GM19351 (cell line): ENCODE measurements around the gene DSCAM.

ENCODE experiments used
- ATAC-seq: cut with Tn5 transposase; IDR thresholded peaks from one replicate; pipeline ENCODE4 v1.9.1; 2021; ENCODE audit warnings: mild to moderate bottlenecking, moderate library complexity; ENCODE audit not compliant: unreplicated experiment

DSCAM gene

DNA sequence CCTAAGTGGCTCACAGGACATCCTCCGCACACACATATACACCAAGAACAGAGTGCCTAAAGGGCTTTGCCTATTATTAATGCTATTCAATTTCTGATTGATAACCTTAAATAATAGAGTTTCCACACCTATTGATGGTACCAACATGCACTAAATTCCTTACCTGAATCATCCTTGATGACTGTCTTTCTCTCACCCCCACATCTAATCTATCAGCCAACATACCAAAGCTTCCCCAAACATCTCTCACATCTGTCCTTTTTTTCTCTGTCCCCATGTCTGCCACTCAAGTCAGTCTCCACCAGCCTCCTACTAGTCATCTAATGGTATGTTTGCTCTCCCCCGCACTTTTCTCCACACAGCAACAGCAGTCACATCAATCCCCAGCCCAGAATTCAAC is 174.4 kb downstream of the DSCAM start:
- no peak for ATAC-seq

DNA sequence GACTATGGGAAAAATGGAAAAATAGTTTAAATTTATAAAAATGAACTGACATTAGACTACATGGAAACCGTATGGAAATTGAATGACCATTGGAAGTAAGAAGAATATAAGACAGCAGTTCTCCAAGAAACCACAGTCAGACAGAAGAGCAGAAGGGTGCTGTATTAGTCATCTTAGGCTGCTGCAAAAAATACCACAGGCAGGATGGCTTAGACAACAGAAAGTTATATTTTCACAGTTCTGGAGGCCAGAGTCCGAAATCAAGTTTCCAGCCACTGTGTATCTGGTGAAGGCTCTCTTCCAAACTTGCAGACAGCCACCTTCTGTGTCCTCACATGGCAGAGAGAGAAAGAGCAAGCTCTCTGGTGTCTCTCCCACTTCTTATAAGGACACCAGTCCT is 175.2 kb downstream of the DSCAM start:
- no peak for ATAC-seq

DNA sequence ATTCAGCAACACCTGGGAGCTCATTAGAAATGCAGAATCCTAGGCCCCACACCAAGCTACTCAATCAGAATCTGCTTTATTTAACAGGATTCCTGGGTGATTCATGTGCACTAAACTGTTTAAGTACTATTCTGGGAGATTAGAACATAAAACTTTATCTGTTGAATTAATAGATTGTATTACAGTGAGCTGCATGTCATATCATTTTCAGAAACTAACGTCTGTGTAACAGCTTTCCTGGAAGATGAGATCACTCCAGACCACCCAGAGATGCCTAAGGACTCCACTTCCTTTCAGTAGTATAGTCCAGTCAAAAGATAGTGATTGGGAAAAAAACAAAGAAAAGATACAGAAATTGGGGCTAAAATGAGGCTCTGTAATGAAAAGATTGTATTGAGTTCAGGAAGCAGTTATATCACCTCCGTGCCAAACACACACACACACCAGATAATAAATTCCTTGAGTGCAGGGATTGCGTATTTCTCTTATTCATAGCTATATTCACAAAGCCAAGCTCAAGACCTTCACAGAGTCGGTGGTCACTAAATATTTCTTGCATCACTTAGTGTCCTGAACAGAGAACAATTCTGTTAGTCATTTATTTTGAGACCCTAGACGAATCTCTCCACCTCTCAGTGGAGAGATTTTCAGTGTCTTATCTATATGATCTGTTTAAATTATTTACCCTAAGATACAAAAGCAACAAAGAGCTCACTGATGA is 178.2 kb downstream of the DSCAM start:
- ATAC-seq = no peak

DNA sequence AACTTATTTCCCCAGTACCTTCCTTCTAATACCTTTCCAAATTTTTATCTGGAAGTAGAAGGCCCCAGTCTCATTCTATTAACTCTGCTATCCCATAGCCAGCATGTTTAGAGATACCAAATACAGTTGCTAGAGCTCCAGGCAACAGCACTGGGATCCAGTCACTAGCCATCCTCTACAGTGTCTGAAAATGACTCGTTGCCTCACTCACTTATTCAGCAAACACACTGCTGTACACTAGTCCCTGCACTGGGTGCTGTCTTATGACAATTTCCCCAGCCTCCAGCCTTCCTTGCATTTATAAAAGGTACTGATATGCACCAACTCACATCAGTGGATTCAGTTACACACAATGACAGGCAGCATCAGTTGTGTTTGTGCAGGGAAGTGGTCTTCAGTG is 179.0 kb downstream of the DSCAM start:
- ATAC-seq = no peak

DNA sequence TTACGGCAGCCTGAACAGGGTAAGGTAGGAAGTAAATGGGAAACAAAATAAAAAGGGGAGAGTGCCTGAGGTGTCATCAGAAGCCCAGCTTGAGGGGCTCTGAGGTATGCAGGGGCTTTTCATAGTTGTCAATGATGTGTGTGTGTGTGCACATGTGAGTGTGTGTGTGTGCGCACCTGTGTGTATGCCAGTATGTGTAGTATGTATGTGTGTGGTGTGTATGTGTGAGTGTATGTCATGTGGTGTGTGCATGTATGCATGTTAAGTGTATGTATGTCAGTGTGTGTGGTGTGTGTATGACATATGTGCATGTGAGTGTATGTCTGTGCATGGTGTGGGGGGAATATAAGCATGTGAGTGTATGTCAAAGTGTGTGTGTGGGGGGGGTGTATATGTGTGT is 184.1 kb downstream of the DSCAM start:
- ATAC-seq = no peak

DNA sequence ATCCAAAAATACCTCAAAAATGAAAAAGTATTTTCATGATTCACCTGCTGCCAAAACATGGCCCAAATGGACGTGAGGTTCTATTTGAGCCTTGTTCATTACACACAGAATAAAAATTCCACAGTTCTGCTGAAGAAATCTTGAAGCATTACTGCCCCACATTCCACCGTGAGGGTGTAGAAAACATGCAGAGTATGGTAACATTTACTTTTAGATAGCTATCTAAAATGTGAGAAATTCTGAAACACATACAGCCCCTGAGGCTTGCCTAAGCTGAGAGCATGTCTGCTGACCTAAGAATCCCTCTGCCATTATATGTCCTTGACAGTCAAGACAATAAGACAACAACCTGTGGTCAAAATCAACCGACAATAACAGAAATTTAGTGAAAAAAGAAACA is 186.5 kb downstream of the DSCAM start:
- no peak for ATAC-seq

DNA sequence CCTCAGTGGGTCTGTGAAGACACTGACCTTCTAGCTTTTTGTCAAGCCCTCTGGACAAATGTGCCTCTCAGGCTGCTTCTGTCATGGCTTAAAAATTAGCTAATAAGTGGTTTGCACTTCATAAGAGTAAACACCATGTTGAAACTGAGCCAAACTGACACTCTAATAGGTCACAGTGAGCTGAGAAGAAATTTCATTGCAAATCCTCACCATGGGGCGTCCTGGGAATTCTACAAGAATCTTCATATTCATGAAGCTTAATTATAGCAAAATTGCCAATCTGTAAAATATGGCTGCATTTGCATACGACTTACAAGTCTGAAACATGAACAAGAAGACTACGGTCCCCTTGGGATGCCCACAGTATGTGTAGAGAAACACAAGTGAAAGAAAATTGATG is 188.6 kb downstream of the DSCAM start:
- no peak for ATAC-seq

DNA sequence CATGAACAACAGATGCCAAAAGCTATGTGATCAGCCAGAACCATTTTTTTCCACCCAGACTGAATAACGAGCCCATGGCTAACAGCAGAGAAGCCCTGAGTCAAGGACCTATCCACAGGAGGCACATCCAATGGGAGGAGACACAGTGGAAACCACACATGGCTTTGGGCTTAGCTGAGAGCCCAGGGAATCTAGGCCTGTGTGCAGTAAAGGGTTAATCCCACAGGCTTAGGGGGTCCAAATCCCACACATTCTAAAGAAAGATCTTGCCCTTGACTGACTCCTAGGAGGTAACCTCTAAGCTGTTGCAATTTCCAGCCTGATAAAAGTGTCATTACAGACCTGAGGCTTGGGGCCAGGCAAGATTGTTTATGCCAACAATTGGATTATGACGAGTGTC is 194.5 kb downstream of the DSCAM start:
- ATAC-seq = no peak

DNA sequence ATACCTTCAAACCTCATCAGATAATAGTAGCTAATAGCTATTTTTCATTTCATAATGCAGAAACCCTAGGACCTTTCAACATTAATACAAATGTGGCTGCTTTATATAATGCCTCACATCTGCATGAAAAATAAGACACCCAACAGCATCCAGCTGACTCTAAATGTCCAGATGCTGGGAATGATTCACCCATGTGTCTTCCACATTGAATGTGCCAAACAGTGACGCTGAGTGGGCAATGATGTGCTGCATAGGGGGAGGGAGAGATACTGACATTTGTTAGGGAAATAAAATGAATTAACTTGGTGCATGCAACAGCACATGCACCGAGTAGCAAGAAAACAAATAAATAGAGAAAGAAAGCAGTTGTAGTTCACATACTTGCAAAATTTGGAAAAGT is 199.3 kb downstream of the DSCAM start:
- ATAC-seq = no peak

DNA sequence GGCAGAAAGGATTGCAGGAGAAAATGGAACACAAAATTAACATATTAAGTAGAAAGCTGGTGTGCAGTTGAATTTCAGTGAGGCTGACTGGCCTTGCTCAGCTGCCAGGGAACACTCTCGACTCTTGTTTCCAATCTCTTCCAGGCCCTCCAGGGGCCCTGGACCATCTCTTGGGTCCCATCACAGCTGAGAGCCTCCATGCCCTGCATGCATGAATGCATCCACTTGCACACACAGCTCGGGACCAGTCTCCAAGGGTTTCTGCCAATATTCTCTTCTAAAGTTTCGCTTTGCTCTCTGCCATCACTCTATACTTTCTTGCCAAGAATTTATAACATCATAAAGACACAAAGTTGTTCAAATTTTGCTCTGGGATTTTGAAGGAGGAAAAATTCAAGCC is 200.3 kb downstream of the DSCAM start:
- ATAC-seq = no peak

DNA sequence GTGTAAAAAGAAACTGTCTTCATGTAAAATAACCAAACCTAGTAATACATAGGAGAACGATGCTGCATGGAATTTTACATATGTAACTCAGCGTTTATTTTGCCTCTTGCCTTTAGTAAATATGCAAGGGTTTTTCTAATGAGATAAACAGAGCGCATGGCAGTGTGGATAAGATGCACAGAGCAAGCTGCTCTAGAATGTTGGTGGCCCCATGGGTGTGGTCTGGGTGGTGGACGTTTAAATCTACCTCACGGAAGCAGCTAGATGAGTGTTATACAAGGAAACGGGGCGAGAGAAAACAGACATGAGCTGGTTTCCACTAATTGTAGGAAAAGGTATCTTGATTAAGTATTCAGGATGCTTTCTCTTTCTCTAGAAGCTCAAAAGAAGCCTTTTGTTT is 205.9 kb downstream of the DSCAM start:
- no peak for ATAC-seq

DNA sequence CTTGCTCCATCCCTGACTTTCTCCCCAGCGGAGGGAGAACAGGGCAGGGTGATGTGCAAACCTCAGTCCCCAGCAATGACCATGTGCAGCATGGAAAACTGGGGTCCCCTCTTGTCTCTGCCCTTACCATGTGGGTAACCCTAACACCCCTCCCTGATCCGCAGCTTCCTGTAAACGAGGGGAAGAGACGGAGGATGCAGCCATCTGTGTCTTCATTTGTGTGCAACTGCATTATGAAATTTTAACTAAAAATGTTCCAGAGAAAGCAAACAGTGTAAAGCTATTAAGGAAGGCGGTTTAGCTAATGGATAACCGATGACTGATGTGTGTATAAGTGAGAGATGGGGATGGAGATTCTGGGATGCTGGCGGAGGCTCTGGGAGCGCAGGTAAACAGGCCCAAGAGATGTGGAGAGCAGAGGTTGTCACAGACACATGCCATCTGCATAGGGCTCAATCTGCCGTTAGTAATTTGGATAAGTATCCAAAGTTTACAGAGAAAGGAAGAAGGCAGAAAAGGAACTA is 206.6 kb downstream of the DSCAM start:
- no peak for ATAC-seq

DNA sequence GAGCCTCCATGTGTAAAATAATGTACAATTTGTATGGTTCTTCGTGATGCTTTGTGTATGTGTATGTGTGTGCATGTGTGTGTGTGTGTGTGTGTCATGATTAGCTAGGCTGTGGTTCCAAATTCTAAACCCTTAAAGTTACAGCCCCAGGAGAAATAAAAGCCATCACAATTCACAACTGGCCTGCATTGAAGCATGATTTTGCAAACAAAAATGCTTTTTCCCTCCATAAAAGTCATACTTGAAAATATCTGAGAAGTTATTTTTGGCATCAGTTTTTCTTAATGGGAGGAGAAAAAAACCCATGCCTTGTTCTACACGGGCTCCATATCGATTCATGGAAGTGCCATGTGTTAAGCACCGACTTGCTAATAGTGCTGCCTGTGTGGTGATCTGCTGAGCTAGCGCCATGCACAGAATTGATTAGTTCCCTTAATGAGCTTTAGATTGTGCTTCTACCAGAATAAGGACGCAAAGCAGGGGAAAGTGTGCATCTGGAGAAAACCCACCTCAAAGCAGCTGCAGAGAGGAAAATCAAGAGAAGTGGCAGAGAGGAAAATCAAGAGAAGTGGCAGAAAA is 207.3 kb downstream of the DSCAM start:
- no peak for ATAC-seq

DNA sequence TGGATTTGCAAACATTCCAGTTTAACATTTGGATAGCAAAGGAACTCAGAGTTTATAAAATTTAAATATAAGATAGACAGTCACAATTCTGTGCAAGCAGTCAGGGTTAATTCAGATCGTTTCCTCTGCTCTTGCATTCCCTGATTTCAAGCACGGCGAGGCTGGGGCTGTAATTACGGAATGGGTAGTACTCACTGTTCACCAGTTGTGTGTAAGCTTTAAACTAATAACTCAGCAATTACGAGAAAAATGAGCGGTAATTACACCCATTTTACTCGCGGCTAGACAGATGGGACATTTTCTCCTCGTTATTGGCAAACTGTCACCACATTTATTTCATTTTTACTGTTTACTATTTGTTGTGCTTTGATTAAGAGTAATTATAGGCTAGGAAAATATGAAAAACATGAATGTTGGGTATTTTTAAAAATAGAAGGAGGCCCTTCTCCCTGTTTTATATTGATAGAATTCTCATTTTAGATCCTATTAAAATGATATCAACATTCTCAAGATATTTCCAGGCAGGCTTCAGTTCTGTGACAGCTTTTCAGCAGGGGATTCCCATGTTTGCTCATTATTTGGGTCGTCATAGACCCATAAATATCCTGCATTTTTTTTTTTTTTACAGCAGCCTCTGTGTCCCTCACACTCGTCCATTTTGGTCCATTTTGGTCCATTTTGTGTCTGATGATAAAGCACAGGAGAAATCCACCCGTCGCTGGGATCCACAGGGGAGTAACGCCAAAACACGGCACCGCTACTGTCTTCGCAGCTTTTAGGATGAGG is 208.3 kb downstream of the DSCAM start:
- ATAC-seq = no peak

DNA sequence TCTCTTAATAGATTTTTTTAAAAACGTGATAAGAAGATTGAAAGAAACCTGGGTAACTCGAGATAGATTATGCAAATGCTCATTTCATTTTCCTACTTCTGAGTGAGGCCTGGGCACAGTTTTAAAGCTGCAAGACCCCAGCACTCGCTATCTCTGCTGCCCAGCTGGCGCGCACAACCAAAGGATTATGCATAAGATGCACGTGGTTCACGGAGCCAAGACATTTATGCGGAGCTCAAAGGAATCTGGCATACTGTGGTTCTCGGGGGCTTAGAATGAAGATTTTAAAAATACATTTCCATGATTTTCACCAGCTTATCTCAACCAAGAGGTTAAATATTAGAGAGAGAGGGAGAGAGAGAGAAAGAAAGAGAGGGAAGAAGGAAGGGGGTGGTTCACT is 210.9 kb downstream of the DSCAM start:
- ATAC-seq = no peak

DNA sequence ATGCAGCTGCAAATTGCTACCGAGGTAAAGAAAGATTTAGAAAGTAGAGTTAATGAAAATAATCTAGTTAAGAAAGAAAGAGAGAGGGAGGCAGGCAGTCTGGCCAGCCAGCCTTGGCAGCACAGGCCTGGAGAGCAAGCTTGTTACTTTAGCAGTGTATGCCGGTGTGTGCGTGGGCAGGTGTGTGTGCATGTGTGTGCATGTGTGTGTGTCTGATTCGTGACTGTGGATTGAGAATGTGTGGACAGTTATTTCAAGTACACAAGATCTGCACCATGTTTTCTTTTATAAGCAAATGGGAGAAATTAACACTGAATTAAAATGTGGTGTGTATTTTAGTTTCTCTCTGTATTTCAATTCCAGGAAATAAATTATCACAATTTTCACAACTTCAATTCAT is 211.6 kb downstream of the DSCAM start:
- ATAC-seq = no peak

DNA sequence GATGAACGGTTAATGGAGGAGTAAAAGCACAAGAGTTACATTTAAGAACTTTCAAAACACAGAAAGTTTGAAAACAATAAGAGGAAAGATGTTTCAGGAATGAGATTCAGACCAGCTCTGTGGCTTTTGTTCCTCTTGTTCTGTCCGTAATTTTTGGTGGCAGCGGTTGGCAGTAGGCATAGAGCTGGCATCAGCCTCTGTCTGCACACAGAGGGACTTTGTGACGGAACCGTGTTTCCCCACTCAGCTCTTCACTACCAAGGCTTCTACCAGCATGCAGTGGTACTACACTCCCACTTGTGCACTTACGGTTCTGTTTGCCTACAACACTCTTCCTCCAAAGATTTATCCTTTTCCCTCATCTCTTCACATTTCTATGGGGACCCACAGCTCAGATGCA is 212.8 kb downstream of the DSCAM start:
- ATAC-seq = no peak

DNA sequence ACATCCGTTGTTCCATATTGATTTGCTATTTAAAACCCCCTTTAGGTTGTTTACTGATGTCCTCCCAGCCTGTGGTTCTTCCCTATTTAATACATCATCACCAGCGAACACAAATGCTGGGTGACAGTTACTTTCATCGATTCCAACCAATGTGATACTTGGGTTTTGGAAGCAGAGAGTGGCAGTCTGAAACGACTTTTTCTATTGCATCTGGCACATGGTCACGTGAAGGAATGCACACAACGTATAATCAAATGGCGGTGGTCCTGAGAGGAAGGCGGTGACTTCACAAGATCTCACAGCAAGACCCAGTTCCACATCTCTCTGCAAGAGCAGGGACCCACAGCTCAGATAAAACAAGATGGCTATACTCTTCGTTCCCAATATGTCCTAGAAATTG is 213.9 kb downstream of the DSCAM start:
- no peak for ATAC-seq

DNA sequence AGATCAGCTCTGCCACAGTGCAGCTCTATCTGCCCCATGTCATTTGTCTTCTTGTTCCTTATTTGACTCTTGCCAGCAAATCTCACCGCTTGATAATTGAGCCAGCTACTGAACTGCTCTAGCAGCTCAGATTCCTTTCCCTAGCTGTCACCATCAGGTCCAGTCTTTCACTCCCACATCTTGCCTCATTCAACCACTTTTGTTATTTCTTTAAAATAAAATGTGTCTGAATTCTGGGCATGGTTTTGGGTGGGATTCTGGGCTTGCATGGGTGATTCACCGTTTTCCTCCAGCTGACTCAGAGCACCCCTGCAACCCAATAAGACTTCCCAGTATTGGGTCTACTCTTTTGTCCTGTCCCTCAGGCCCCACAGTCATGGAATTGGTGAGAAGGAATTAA is 215.7 kb downstream of the DSCAM start:
- ATAC-seq = no peak

DNA sequence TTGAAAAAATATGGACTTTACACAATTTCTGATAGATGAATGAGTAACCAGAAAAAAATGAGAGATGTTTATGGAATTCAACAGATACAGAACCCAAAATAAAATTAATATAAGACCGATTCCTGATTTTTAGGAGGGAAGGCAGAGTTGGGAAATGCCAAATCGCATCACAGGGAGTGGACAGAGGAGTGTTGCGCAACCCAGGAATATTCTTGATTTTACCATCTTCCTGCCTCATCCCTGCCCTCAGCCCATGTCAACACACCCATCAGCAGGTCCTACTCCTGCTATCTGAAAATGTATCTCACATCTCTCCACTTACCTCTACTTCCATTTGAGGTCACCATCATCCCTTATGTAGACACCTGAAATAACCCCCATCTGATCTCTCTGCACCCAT is 221.0 kb downstream of the DSCAM start:
- ATAC-seq = no peak

DNA sequence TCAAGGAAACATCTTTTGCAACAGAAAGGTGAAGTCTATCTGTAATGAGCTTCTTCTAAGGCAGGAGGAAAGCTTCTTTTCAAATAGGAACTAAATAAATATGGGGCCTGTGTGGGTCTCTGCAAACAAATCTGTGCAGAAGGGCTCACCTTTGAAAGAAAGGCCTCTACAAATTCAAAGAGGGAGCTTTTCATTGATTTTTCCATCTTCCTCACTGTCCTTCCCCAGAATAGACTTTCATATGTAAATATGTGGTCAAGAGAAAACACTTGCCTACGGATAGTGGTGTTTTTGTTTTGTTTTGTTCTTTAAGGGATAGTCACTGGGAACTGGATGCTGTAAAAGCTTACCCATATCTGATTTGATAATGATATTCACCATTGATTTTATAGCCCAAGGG is 223.4 kb downstream of the DSCAM start:
- no peak for ATAC-seq

DNA sequence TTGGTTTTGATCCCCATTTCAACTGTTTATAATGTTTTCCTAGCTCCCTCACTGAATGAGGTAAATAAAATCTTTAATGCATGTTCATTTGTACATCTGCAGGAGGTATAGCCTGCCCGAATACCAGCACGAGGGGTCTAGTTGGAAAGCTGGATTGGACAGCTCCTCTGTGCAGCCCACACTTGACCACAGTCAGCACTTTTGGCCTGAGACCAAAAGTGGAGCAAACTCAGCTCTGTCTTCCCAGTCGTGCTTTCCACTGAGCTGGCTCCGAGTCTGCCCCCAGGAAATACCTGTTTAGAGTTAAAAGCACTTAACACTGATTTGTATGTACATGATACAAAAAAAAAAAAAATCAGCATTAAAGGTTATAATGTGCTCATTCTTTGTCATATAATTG is 224.4 kb downstream of the DSCAM start:
- ATAC-seq = no peak
